Cardiac fibroblast (primary cell): ENCODE results near the gene SEPTIN12.

Source experiments
- DNase-seq, 2 donors: peaks; one replicate each; pipeline versions ENCODE4 v3.0.0 to v3.0.0-alpha.2; 2010; ENCODE audit warnings: low read depth in 2 of 2
- H3K4me3 ChIP-seq, 2 donors: replicated peaks in 1 of 2; 1 replicate in 1 of 2; 2 replicates in 1 of 2; pipeline ENCODE4 v1.5.1; 2011; ENCODE audit warnings: low read depth in 2 of 2, low read length in 2 of 2, mild to moderate bottlenecking in 2 of 2, moderate library complexity in 1 of 2
- TF ChIP-seq, protein P1 (sequence below): IDR thresholded peaks from one replicate; pipeline ENCODE4 v1.5.1; 2011; ENCODE audit warnings: low read depth, mild to moderate bottlenecking, low read length, inconsistent platforms

SEPTIN12 gene

DNA sequence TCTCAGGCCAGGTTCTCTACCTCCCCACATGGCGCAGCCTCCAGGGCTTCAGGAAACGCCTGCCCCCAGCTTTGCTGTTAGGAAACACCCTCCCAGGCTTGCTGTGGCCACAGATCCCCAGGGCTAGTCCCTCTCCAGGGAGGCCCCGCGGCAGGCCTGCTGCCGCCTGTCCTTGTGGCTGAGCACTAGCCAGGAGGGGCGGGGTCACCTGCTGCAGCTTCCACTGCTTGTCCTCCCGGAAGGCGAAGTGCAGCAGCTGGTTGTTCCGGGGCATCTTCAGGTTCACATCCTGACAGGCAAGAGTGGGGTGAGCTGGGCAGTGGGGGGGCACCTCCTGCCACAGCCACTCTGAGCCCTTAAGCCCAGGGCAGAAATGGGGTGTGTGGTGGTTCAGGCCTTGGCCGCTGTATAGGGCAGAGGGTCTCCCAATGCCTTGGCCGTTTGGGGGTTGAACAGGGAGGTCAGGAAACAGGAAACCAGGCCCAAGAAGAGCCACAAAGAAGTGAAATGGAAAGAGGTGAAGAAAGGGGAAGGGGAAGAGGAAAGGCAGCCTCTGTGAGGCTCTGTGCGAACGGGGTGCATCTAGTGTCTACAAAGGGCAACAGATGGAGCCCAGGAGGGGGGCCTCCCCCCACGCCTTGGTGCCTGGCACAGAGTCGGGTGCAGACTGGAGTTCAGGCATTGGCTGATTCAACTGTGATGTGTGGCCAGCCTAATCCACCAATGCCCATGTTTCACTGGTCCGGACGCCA, 12.3 kb upstream of the SEPTIN12 start:
- no peak for DNase-seq
- TF ChIP-seq, protein P1, sequence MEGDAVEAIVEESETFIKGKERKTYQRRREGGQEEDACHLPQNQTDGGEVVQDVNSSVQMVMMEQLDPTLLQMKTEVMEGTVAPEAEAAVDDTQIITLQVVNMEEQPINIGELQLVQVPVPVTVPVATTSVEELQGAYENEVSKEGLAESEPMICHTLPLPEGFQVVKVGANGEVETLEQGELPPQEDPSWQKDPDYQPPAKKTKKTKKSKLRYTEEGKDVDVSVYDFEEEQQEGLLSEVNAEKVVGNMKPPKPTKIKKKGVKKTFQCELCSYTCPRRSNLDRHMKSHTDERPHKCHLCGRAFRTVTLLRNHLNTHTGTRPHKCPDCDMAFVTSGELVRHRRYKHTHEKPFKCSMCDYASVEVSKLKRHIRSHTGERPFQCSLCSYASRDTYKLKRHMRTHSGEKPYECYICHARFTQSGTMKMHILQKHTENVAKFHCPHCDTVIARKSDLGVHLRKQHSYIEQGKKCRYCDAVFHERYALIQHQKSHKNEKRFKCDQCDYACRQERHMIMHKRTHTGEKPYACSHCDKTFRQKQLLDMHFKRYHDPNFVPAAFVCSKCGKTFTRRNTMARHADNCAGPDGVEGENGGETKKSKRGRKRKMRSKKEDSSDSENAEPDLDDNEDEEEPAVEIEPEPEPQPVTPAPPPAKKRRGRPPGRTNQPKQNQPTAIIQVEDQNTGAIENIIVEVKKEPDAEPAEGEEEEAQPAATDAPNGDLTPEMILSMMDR, result no peak
- H3K4me3 ChIP-seq, result no peak overlapping the region

DNA sequence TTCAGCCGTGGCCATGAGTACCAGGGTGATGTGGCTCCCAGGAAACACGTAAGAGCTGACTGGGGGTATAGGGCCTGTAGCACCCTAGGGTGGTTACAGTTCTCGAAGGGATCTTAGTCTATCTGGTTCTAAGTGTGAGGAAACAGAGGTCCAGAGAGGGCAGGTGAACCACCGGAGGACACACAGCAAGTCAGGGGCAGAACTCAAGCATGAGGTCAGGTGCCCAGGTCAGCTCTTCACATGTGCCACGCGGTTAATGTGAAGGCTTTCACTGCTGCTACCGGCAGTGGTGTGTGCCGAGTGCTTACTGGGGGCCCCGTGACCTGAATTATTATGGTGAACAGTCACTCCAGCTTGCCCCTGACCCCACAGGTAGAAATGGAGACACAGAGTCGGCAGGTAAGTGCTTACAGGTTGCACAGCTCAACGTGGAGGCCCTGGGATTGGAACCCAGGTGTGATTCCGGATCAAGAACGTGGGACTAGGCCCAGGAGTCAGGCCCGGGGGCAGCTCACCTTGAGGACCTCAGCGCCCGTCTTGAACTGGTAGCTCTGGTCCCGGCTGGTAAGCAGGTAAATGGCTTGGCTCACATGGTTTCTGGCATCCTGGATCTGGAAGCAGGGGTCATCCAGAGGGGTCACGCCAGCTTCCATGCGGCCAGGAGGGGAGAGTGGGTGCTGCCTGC, 11.2 kb upstream of the SEPTIN12 start:
- DNase-seq, result no peak
- TF ChIP-seq, protein P1, result no peak
- H3K4me3 ChIP-seq, result no peak overlapping the region

DNA sequence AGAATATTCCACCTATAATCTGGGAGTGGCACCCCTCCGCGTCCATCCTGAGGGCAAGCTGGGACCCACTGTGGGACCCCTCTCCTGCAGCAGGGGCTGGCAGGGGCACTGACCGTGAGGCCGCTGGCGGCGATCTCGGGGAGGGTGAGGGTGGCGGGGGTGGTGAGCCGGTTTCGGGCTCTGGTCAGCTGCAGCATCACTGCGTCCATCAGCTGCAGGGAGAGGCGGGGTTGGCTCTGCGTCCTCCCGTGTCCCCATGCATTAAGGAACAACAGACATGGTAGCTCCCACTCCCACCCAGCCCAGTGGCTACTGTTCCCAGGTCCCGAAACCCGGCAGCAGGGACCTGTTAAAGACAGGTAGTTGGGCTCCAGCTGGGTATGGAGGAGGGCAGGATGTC, 10.3 kb upstream of the SEPTIN12 start:
- TF ChIP-seq, protein P1, result no peak
- no peak for DNase-seq
- H3K4me3 ChIP-seq, result no peak overlapping the region

DNA sequence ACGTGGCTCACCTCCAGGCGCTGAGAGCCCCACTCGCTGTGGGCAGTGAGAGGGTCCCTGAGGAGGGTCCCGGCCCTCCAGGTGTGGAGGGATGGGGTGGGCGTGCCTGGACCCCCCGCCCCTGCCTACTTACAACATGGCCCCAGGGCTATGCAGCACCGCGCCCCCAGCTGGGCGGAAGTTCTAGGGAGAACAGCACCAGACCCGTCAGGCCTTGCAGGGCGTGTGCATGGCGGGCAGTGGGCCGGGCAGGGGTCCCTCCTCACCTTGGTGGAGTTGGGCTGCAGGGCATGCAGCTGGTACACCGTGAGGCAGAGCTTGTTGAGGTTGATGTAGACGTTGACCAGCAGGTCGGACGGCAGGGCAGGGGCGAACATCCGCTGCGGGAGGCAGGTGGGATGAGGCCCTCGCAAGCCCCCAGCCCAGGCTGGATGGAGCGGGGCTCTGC, 9.7 kb upstream of the SEPTIN12 start:
- H3K4me3 ChIP-seq, result no peak overlapping the region
- TF ChIP-seq, protein P1, result no peak
- DNase-seq, result no peak

DNA sequence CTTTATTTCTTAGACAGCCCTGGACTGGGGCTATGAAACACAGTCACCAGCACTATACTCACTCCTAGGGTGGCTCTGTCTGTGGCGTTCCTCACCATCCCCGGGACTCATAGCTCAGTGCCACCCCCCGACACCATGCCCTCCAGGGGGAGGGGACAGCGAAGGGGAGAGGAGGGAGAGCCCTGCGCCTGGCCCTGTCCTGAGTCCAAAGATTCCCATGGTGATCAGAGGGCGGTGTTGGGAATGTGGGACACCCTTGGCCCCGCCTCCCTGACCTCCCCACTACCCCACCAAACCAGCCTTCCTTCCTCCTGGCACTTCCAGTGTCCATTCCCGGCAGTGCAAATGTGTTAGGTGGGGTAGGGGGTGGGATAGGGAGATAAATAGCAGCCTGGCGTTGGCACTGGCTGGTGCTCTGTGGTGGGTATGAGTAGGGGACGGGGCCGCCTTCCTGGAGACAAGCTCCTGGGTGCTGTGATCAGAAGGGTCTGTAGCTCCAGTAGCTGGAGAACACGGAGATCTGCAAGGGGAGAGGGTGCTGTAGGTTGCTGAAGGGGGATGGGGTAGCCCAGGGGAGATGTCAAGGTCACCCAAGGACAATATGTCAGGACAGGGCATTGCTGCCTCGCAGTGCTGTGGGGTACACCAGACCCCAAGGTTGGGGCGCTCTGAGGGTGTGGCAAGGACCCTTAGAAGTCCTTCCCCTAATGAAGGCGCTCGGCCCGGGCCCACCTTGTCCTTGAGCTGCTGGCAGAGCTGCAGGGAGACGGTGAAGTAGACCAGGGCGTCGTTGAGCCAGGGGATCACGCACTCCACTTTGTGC, 9.0 kb upstream of the SEPTIN12 start:
- no peak for DNase-seq
- TF ChIP-seq, protein P1, result no peak

DNA sequence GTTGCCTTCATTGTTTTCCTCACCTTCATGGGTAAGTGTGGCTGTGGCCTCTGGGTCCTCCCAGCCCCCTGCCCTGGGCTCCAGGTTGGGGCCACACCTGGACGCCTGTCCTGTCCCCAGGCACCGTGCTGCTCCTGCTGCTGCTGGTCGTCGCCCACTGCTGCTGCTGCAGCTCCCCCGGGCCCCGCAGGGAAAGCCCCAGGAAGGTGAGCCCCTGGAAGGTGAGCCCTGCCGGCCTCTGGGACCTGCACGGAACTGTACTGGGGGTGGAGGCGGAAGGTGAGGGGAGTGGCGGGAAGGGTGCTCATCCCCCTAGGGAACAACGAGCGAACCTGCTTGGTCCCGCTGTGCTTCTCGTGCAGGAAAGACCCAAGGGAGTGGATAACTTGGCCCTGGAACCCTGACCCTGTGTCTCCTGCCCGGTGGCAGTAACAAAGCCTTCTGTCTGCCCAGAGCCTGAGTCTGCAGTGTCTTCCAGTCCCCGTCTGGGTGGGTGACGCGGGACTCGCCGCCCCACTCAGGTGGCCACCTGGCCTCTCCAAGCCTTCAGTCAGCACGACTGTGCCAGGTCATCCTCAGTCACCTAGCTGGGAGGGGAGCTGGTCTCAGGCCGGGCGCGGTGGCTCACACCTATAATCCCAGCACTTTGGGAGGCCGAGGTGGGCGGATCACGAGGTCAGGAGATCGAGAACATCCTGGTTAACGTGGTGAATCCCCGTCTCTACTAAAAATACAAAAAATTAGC, 7.9 kb upstream of the SEPTIN12 start:
- DNase-seq, result no peak
- TF ChIP-seq, protein P1, result no peak
- H3K4me3 ChIP-seq, result no peak overlapping the region

More for the DNA sequence above, 9.0 kb upstream of the SEPTIN12 start:
- no peak overlapping the region for H3K4me3 ChIP-seq
